SH-SY5Y (cell line): ENCODE data around the gene PNKP.

ENCODE experiments used
- GATA2 ChIP-seq: IDR thresholded peaks from 2 replicates; pipeline ENCODE4 v1.6.1; 2011; ENCODE audit warnings: mild to moderate bottlenecking, low read depth, low read length
- GATA3 ChIP-seq: IDR thresholded peaks from 2 replicates; pipeline ENCODE4 v1.6.1; 2011; ENCODE audit warnings: low read depth, mild to moderate bottlenecking, low read length, moderate library complexity

The PNKP gene

GRCh38 chr19:49866933-49867782, at the start of gene PNKP:
TSS of gene PNKP (minus strand) at chr19:49867576. CDS start at chr19:49867204, 372 bp downstream.
- TF ChIP-seq GATA2 (no peak), GATA3 (no peak)

- TF ChIP-seq GATA2 (no peak), GATA3 (no peak)
Observed at GRCh38 chr19:49915271-49915670, 47.9 kb upstream of the PNKP start.

GRCh38 chr19:49913720-49914119, 46.3 kb upstream of the PNKP start:
- TF ChIP-seq GATA3 = no peak

- TF ChIP-seq GATA2 = no peak
- TF ChIP-seq GATA3 = no peak
Observed at GRCh38 chr19:49912965-49913685, 45.7 kb upstream of the PNKP start.

- no peak for TF ChIP-seq GATA2
- TF ChIP-seq GATA3 = no peak
Observed at GRCh38 chr19:49911381-49912145, 44.2 kb upstream of the PNKP start.

GRCh38 chr19:49910179-49910578, 42.8 kb upstream of the PNKP start:
- no peak for TF ChIP-seq GATA3
- no peak for TF ChIP-seq GATA2

GRCh38 chr19:49908480-49909420, 41.4 kb upstream of the PNKP start:
- TF ChIP-seq GATA3 (no peak), GATA2 (no peak)

- no peak for TF ChIP-seq GATA3
- no peak for TF ChIP-seq GATA2
Observed at GRCh38 chr19:49907745-49908446, 40.5 kb upstream of the PNKP start.

GRCh38 chr19:49906879-49907564, 39.6 kb upstream of the PNKP start:
- TF ChIP-seq GATA2 = no peak
- no peak for TF ChIP-seq GATA3

- TF ChIP-seq GATA3 (no peak), GATA2 (no peak)
Observed at GRCh38 chr19:49904136-49904535, 36.8 kb upstream of the PNKP start.

GRCh38 chr19:49896863-49897621, 29.7 kb upstream of the PNKP start, which contains the start of gene IL4I1:
TSS of gene IL4I1 (minus strand) at chr19:49896887. CDS start at chr19:49896160, 727 bp downstream.
- TF ChIP-seq GATA3 = no peak
- TF ChIP-seq GATA2 = no peak
